ENCODE results near the gene PAIP2B. TPM values are rescaled to one million over a fixed set of nuclear protein-coding genes. Genes with fewer than 3 reads are reported as not detected.

The PAIP2B gene
- 0.45 and 0.47 TPM in 2 replicates for total RNA-seq (ENCODE audit: low replicate concordance)

DNA sequence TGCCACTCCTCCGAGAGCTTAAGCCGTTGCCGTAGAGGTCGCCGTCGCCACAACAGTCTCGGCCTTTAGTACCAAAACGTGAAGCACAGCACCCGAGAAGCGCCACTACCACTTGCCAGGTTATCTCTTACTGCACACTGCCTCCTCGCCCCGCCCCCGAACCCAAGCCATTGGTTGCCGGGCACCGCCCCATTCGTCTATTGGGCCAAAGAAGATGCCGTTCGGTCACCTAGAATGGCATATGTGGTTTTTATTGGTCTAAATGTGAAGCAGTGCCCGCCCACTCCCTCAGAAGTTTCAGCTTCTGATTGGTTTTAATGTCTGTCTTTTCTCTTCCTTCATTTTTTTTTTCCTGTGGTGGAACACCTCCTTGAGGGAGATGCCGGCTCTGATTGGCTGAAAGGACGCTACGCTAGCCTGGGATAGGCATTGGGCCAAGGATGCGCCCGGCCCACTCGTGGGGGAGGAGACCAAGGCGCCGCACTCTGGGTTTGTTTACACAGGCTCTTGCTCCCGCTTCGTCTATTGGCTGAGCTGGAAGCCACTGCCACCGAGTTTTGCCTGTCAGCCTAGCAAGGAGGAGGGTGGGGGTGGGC lies at the start of gene PAIP2B:
Gene PAIP2B (minus strand): TSS at position 139 of the 596 bp plus-strand sequence. CDS start 24,514 bp downstream, outside the sequence.

Other genes starting within 250 kb of the PAIP2B start
- 0.15 and 0.23 TPM in 2 replicates for gene ANKRD53, start 248.5 kb downstream of the PAIP2B start, total RNA-seq (ENCODE audit: low replicate concordance)
- gene TEX261, start 232.2 kb downstream of the PAIP2B start, total RNA-seq (ENCODE audit: low replicate concordance) = 21.4 and 25.7 TPM in 2 replicates
- gene NAGK, start 158.5 kb downstream of the PAIP2B start, total RNA-seq (ENCODE audit: low replicate concordance) = 73.1 and 80.9 TPM in 2 replicates
- 17.7 and 26.6 TPM in 2 replicates for gene MCEE, start 96.9 kb downstream of the PAIP2B start, total RNA-seq (ENCODE audit: low replicate concordance)
- 9.5 and 23.0 TPM in 2 replicates for gene MPHOSPH10, start 96.5 kb downstream of the PAIP2B start, total RNA-seq (ENCODE audit: low replicate concordance)
- 81.9 and 118 TPM in 2 replicates for gene ZNF638, start 104.7 kb upstream of the PAIP2B start, total RNA-seq (ENCODE audit: low replicate concordance)
- gene DYSF, start 226.5 kb upstream of the PAIP2B start, total RNA-seq (ENCODE audit: low replicate concordance) = 2.5 and 19.2 TPM in 2 replicates